ENCODE measurements around the gene ROR2. TPM values are rescaled to one million over a fixed set of nuclear protein-coding genes. Genes with fewer than 3 reads are reported as not detected.

The ROR2 gene
- total RNA-seq, 1 donor from 2014 or later = 0.92 TPM

- ATAC-seq (no peak), DNase-seq (ENCODE audit: missing footprints) (no peak)
- intact Hi-C loops (cut with DNase I) = no loop called here
Measured at GRCh38 chr9:91815896-91816295, 134.1 kb downstream of the ROR2 start.

- no peak for DNase-seq (ENCODE audit: missing footprints)
Measured at GRCh38 chr9:91814753-91815152, 135.3 kb downstream of the ROR2 start.

GRCh38 chr9:91814201-91814600, 135.8 kb downstream of the ROR2 start:
- DNase-seq (ENCODE audit: missing footprints) (no peak), ATAC-seq (no peak)
- intact Hi-C loops (cut with DNase I) = no loop called here

More at GRCh38 chr9:91814753-91815152, 135.3 kb downstream of the ROR2 start:
- ATAC-seq = no peak
- intact Hi-C loops (cut with DNase I) = no loop called here

- no peak for ATAC-seq
- DNase-seq (ENCODE audit: missing footprints) = no peak
Measured at GRCh38 chr9:91813176-91813795, 136.7 kb downstream of the ROR2 start.

GRCh38 chr9:91812191-91812590, 137.8 kb downstream of the ROR2 start:
- intact Hi-C loops (cut with DNase I) = no loop called here
- DNase-seq (ENCODE audit: missing footprints) (no peak), ATAC-seq (no peak)

More at GRCh38 chr9:91813176-91813795, 136.7 kb downstream of the ROR2 start:
- intact Hi-C loops (cut with DNase I) = no loop called here

GRCh38 chr9:91811024-91811909, 138.8 kb downstream of the ROR2 start:
- no peak for DNase-seq (ENCODE audit: missing footprints)
- no peak for ATAC-seq
- intact Hi-C loops (cut with DNase I) = no loop called here

- intact Hi-C loops (cut with DNase I) = no loop called here
- DNase-seq (ENCODE audit: missing footprints) = no peak
Measured at GRCh38 chr9:91810286-91810905, 139.6 kb downstream of the ROR2 start.

GRCh38 chr9:91809581-91810285, 140.3 kb downstream of the ROR2 start:
- no peak for ATAC-seq
- no peak for DNase-seq (ENCODE audit: missing footprints)
- intact Hi-C loops (cut with DNase I) = no loop called here

More at GRCh38 chr9:91810286-91810905, 139.6 kb downstream of the ROR2 start:
- ATAC-seq = no peak

GRCh38 chr9:91807643-91808246, 142.3 kb downstream of the ROR2 start:
- no peak for ATAC-seq

GRCh38 chr9:91805031-91805430, 145.0 kb downstream of the ROR2 start:
- DNase-seq (ENCODE audit: missing footprints) (no peak), ATAC-seq (no peak)
- intact Hi-C loops (cut with DNase I) = no loop called here

More at GRCh38 chr9:91807643-91808246, 142.3 kb downstream of the ROR2 start:
- DNase-seq (ENCODE audit: missing footprints) = no peak
- intact Hi-C loops (cut with DNase I) = no loop called here

- ATAC-seq (no peak), DNase-seq (ENCODE audit: missing footprints) (no peak)
- intact Hi-C loops (cut with DNase I) = no loop called here
Measured at GRCh38 chr9:91803970-91804752, 145.9 kb downstream of the ROR2 start.

- ATAC-seq (no peak), DNase-seq (ENCODE audit: missing footprints) (no peak)
- intact Hi-C loops (cut with DNase I) = no loop called here
Measured at GRCh38 chr9:91803151-91803940, 146.7 kb downstream of the ROR2 start.

- ATAC-seq (no peak), DNase-seq (ENCODE audit: missing footprints) (no peak)
- intact Hi-C loops (cut with DNase I) = no loop called here
Measured at GRCh38 chr9:91802391-91802790, 147.6 kb downstream of the ROR2 start.

- ATAC-seq = no peak
- intact Hi-C loops (cut with DNase I) = no loop called here
- no peak for DNase-seq (ENCODE audit: missing footprints)
Measured at GRCh38 chr9:91800473-91801030, 149.5 kb downstream of the ROR2 start.

- intact Hi-C loops (cut with DNase I) = no loop called here
- no peak for DNase-seq (ENCODE audit: missing footprints)
- ATAC-seq = no peak
Measured at GRCh38 chr9:91799113-91799744, 150.8 kb downstream of the ROR2 start.

All from Right ventricle myocardium inferior (tissue), 1 donor.